Activated CD4-positive, alpha-beta memory T cell treated with anti-CD3 and anti-CD28 coated beads for 36 hours (primary cell): ENCODE measurements around the gene CSNK1D. TPM values are rescaled to one million over a fixed set of nuclear protein-coding genes. Genes with fewer than 3 reads are reported as not detected.
"Not testable (repeated sequence)": the region's sequence is repeated elsewhere in the genome, so short reads cannot be mapped to it uniquely, and the experiment has no call there.

ENCODE experiments used
- CTCF ChIA-PET: fragments of 350-600 bp; sonication (Branson Sonifier 250); formaldehyde crosslinking; loops from one replicate; lab custom pipeline; 2021; ENCODE audit warnings: antibody characterized with exemption, inconsistent platforms; lab: Charles Lee
- POLR2A ChIA-PET: fragments of 350-600 bp; sonication (Branson Sonifier 250); formaldehyde crosslinking; loops from one replicate; lab custom pipeline; 2021; ENCODE audit warnings: antibody characterized with exemption; lab: Charles Lee
- DNase-seq: peaks from one replicate; pipeline ENCODE4 v3.0.0-alpha.2; 2020
- H3K27ac Mint-ChIP-seq: one replicate; pipeline ENCODE4 v1.8.0; 2021; ENCODE audit warnings: mixed read lengths
- H3K27me3 Mint-ChIP-seq: one replicate; pipeline ENCODE4 v1.8.0; 2021; ENCODE audit warnings: mixed read lengths
- H3K36me3 Mint-ChIP-seq: one replicate; pipeline ENCODE4 v1.8.0; 2021; ENCODE audit warnings: mixed read lengths
- H3K4me1 Mint-ChIP-seq: one replicate; pipeline ENCODE4 v1.8.0; 2021; ENCODE audit warnings: low read depth, mixed read lengths
- H3K4me3 Mint-ChIP-seq: one replicate; pipeline ENCODE4 v1.8.0; 2021; ENCODE audit warnings: mild to moderate bottlenecking, mixed read lengths
- H3K9me3 Mint-ChIP-seq: one replicate; pipeline ENCODE4 v1.8.0; 2021; ENCODE audit warnings: mixed read lengths
- intact Hi-C: fragments of 100-400 bp; cut with micrococcal nuclease; formaldehyde crosslinking; loops from one replicate; pipeline ENCODE4 v1.15.1; 2023
- microRNA-seq: library from miRNA; unstranded; fragments of <30 nt; microRNA quantifications from one replicate; pipeline ENCODE4 v1.2.0, GENCODE V29; 2022; ENCODE audit warnings: borderline number of aligned reads, borderline microRNAs expressed, borderline replicate concordance
- total RNA-seq, 2 experiments: library from RNA; stranded (reverse); gene quantifications; one replicate each; pipeline ENCODE4 v1.2.3, GENCODE V29; 2021

CSNK1D gene
- total RNA-seq, 2 experiments from 2014 or later = 110 to 111 TPM

- POLR2A ChIA-PET = interaction anchor here (1.2 kb wide), 1 partner anchor 29 kb away, joined by 3 read pairs; the partner anchor contains the start of gene SLC16A3
- CTCF ChIA-PET = interaction anchor here (1.8 to 2.2 kb wide), 2 partner anchors 37 to 240 kb away, joined by 4 to 5 read pairs; no protein-coding TSS in a partner anchor
- Mint-ChIP-seq H3K27ac (no peak overlapping the region), H3K27me3 (no peaks in the 10 kb centered on the region), H3K4me3 (no peak overlapping the region), H3K4me1 (peaks cover 50% of the 10 kb centered on the region), H3K9me3 (no peaks in the 10 kb centered on the region), H3K36me3 (peaks cover 23% of the 10 kb centered on the region)
- intact Hi-C loops = no loop called here
- no peak for DNase-seq
Measured at GRCh38 chr17:82199496-82199895, 74.0 kb downstream of the CSNK1D start.

GRCh38 chr17:82198092-82198491 lies 75.4 kb downstream of the CSNK1D start:
- H3K4me3 Mint-ChIP-seq = no peak overlapping the region
- peaks cover 32% of the 10 kb centered on the region for H3K36me3 Mint-ChIP-seq
- peaks cover 41% of the 10 kb centered on the region for H3K4me1 Mint-ChIP-seq
- intact Hi-C loops = no loop called here
- no peak overlapping the region for H3K27ac Mint-ChIP-seq
- no peaks in the 10 kb centered on the region for H3K9me3 Mint-ChIP-seq
- H3K27me3 Mint-ChIP-seq = no peaks in the 10 kb centered on the region
- ChIA-PET POLR2A (no interaction called here), CTCF (interaction anchor here (1.5 kb wide), 1 partner anchor 8 kb away, joined by 4 read pairs; no protein-coding TSS in a partner anchor)
- DNase-seq = peak; percentile 52

GRCh38 chr17:82195675-82196672 lies 77.5 kb downstream of the CSNK1D start:
- H3K4me1 Mint-ChIP-seq = peaks cover 28% of the 10 kb centered on the region
- H3K36me3 Mint-ChIP-seq = peaks cover 37% of the 10 kb centered on the region
- intact Hi-C loops = no loop called here
- DNase-seq = no peak
- H3K9me3 Mint-ChIP-seq = no peaks in the 10 kb centered on the region
- no peak overlapping the region for H3K27ac Mint-ChIP-seq
- H3K27me3 Mint-ChIP-seq = no peaks in the 10 kb centered on the region
- ChIA-PET CTCF (interaction anchor here (2.0 kb wide), 1 partner anchor 10 kb away, joined by 8 read pairs; no protein-coding TSS in a partner anchor), POLR2A (no interaction called here)
- no peak overlapping the region for H3K4me3 Mint-ChIP-seq

GRCh38 chr17:82194765-82195164 lies 78.7 kb downstream of the CSNK1D start:
- POLR2A ChIA-PET = no interaction called here
- Mint-ChIP-seq H3K36me3 (peaks cover 33% of the 10 kb centered on the region), H3K27ac (no peak overlapping the region), H3K4me3 (no peak overlapping the region), H3K9me3 (no peaks in the 10 kb centered on the region), H3K27me3 (no peaks in the 10 kb centered on the region), H3K4me1 (peaks cover 17% of the 10 kb centered on the region)
- CTCF ChIA-PET = interaction anchor here (2.0 kb wide), 1 partner anchor 11 kb away, joined by 8 read pairs; no protein-coding TSS in a partner anchor
- no peak for DNase-seq
- intact Hi-C loops = no loop called here

GRCh38 chr17:82193520-82194220 lies 79.8 kb downstream of the CSNK1D start:
- Mint-ChIP-seq H3K4me1 (peaks cover 11% of the 10 kb centered on the region), H3K4me3 (no peak overlapping the region), H3K27me3 (no peaks in the 10 kb centered on the region), H3K36me3 (peaks cover 30% of the 10 kb centered on the region), H3K9me3 (no peaks in the 10 kb centered on the region), H3K27ac (no peak overlapping the region)
- intact Hi-C loops = no loop called here
- ChIA-PET POLR2A (no interaction called here), CTCF (interaction anchor here (0.6 kb wide), 1 partner anchor 226 kb away, joined by 3 read pairs; no protein-coding TSS in a partner anchor)
- DNase-seq = no peak

- H3K9me3 Mint-ChIP-seq, intact Hi-C loops, H3K4me1 Mint-ChIP-seq, H3K4me3 Mint-ChIP-seq, DNase-seq, CTCF ChIA-PET, POLR2A ChIA-PET, H3K27ac Mint-ChIP-seq, H3K27me3 Mint-ChIP-seq: not testable (repeated sequence)
- peaks cover 29% of the 10 kb centered on the region for H3K36me3 Mint-ChIP-seq
Measured at GRCh38 chr17:82193050-82193449, 80.5 kb downstream of the CSNK1D start.

Small RNA genes within 50 kb of the gene (microRNA-seq; reads per million reads assigned to microRNA genes)
- not detected for gene MIR6787

Other genes starting within 250 kb of the CSNK1D start
- 1 to 10 TPM; 6.3 to 8.1 TPM for gene RAC3, start 242.0 kb downstream of the CSNK1D start, total RNA-seq
- 100 to 1,000 TPM; 105 to 115 TPM for gene DCXR, start 236.0 kb downstream of the CSNK1D start, total RNA-seq
- gene RFNG, start 221.9 kb downstream of the CSNK1D start, total RNA-seq = 10 to 100 TPM; 16.5 to 17.5 TPM
- 10 to 100 TPM; 86.8 to 89.1 TPM for gene GPS1, start 221.8 kb downstream of the CSNK1D start, total RNA-seq
- gene DUS1L, start 207.9 kb downstream of the CSNK1D start, total RNA-seq = 100 to 1,000 TPM; 118 to 131 TPM
- 100 to 1,000 TPM; 209 to 212 TPM for gene FASN, start 175.5 kb downstream of the CSNK1D start, total RNA-seq
- gene CCDC57, start 60.9 kb downstream of the CSNK1D start, total RNA-seq = 10 to 100 TPM; 49.6 to 51.7 TPM
- 10 to 100 TPM; 97.4 to 99.7 TPM for gene SLC16A3, start 44.7 kb downstream of the CSNK1D start, total RNA-seq
- 100 to 1,000 TPM; 570 to 574 TPM for gene CD7, start 43.9 kb upstream of the CSNK1D start, total RNA-seq
- 10 to 100 TPM; 12.2 to 12.7 TPM for gene SECTM1, start 60.1 kb upstream of the CSNK1D start, total RNA-seq
- gene TEX19, start 85.5 kb upstream of the CSNK1D start, total RNA-seq = not detected
- gene UTS2R, start 98.1 kb upstream of the CSNK1D start, total RNA-seq = not detected
- 10 to 100 TPM; 21.7 to 26.0 TPM for gene HEXD, start 144.6 kb upstream of the CSNK1D start, total RNA-seq
- gene OGFOD3, start 144.9 kb upstream of the CSNK1D start, total RNA-seq = 10 to 100 TPM; 29.7 to 32.2 TPM
- 100 to 1,000 TPM; 333 to 343 TPM for gene CYBC1, start 177.1 kb upstream of the CSNK1D start, total RNA-seq
- gene NARF, start 185.0 kb upstream of the CSNK1D start, total RNA-seq = 100 to 1,000 TPM; 101 to 110 TPM
- gene FOXK2, start 246.0 kb upstream of the CSNK1D start, total RNA-seq = 10 to 100 TPM; 49.3 to 60.8 TPM